ENCODE results near the gene GRIK4. TPM values are rescaled to one million over a fixed set of nuclear protein-coding genes. Genes with fewer than 3 reads are reported as not detected.

Gene GRIK4
- total RNA-seq, 2 experiments from 2014 or later = not detected

DNA sequence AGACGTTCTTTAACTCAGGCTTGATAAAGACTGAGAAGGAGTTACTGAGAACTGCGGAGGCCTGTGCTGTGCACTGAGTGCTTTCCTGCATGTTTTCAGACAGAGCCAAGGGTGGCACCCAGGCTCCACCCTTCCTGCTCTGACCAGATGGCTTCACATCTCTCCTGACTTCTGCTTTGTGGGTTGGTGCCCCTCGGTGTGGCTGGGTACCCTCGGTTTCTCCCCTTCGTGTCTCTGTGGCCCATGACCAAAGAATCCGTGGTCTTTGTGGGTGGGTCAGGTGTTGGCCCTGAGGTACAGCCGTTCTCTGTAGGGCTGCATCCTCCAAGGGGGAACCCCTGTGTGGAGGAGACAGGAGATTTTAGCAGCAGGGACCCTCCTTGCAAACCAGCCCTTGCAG, 34.3 kb downstream of the GRIK4 start:
- Mint-ChIP-seq H3K27ac (no peak overlapping the region), H3K27me3 (peaks cover 14% of the 10 kb centered on the region), H3K4me3 (no peak overlapping the region), H3K9me3 (ENCODE audit: low read depth) (no peaks in the 10 kb centered on the region), H3K36me3 (ENCODE audit: low read depth) (no peaks in the 10 kb centered on the region), H3K4me1 (no peaks in the 10 kb centered on the region)
- no peak for ATAC-seq
- CTCF ChIA-PET = no interaction called here
- POLR2A ChIA-PET = no interaction called here
- no peak for DNase-seq
- intact Hi-C loops (cut with DNase I, micrococcal nuclease) = no loop called here

DNA sequence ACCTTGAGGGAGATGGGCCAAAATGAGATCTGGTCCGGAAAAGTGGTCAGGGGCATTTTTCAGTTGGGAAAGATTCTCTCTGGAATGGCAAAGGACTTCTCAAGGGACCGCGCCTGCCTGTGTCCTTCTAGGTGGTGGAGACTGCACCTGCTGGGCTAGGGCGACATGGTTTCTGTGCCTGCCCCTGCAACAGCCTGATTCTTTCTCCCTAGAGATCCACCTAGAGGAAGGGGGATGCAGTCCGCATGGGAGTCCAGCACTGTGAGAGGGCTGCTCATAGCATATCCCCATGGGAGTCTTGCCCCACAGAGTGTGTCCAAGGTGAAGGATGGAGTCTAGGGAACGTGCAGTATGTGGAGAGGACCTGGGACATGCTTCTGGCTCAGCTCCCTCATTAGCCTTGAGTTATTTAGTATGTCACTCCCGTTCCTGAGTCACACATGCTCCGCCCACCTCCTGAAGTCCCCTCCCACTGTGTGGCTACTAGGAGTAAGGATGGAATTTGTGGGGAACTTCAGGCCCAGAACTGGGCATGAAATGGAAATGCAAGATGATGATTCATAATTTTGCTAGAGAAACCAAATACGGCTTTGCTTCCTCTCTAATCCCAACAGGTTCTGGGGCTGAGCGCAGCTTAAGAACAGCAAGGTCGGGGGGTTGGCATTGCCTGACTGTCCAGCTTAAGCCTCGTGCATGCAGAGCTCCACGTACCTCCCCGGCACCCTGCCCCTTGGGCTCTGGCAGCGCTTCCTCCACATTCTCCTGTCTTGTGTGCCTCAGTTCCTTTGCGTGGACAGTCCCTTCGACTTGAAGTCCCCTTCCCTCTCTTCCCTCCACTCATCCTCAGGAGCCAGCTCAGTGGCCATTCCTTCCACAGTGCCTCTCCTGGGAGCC, 35.0 kb downstream of the GRIK4 start:
- ChIA-PET POLR2A (no interaction called here), CTCF (interaction anchor here (0.5 kb wide), 1 partner anchor 856 kb away, joined by 3 read pairs; no protein-coding TSS in a partner anchor)
- Mint-ChIP-seq H3K27ac (no peak overlapping the region), H3K4me3 (no peak overlapping the region), H3K36me3 (ENCODE audit: low read depth) (no peaks in the 10 kb centered on the region), H3K27me3 (peaks cover 16% of the 10 kb centered on the region), H3K4me1 (no peaks in the 10 kb centered on the region), H3K9me3 (ENCODE audit: low read depth) (no peaks in the 10 kb centered on the region)
- ATAC-seq (no peak), DNase-seq (no peak)
- intact Hi-C loops (cut with DNase I, micrococcal nuclease) = no loop called here

DNA sequence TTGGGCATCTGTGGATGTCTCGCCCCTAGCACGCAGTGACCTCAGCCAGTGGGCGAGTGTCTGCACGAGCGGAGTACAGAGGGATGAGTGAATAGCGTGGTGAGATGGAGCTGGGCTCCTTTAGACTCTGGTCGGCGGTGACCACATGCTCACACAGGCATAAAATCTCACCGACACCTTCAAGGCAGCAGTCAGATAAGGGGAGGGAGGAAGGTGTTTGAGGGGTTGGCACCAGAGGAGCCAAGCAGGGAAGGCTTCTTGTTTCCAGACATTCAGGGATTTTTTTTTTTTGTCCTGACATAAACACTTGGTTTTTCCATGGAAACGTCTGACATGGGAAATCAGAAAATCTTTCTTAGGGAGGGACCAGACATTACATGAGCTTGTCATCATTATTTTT, 35.8 kb downstream of the GRIK4 start:
- no peaks in the 10 kb centered on the region for H3K9me3 Mint-ChIP-seq (ENCODE audit: low read depth)
- ATAC-seq (no peak), DNase-seq (no peak)
- H3K27me3 Mint-ChIP-seq = peaks cover 16% of the 10 kb centered on the region
- ChIA-PET POLR2A (no interaction called here), CTCF (no interaction called here)
- H3K27ac Mint-ChIP-seq = no peak overlapping the region
- no peaks in the 10 kb centered on the region for H3K4me1 Mint-ChIP-seq
- intact Hi-C loops (cut with DNase I, micrococcal nuclease) = no loop called here
- no peaks in the 10 kb centered on the region for H3K36me3 Mint-ChIP-seq (ENCODE audit: low read depth)
- H3K4me3 Mint-ChIP-seq = no peak overlapping the region

DNA sequence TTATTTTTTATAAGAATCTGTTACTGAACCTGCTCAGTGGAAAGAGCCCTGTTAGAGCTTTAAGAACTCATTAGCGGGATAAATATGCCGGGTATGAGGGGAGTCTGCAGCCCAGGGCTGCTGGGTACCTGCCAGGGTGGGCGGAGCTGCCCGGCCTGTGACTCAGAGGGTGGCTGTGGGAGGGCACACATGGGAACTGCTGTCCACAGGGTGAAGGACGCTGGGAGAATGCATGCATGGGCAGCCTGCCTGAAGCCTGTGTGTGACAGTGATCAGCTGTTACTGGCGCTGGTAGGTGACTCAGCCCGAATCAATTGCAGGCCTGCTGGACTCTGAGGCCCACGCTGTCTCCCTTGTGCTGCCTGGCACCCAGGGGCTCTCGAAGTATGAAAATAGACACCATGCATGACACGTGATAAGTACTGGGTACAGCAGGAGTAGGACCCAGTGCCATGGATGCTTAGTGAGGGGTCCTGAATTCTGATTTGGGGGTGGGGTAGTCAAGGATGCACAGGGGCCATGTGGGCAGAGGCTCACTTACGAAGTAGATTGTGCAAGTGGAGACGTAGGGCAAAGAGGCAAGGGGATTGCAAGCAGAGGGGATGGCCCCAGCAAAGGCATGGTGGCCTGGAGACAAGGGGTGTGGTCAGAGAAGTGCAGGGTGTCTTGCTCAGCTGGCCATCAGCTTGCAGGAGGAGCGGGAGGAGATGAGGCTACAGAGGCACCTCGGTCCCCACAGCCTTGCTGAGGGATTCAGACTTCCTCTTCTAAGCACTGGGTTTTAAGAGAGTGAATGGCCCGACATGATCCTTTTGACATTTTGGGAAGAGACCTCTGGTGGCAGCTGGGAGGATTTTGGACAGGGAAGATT, 36.5 kb downstream of the GRIK4 start:
- POLR2A ChIA-PET = interaction anchor here (0.6 kb wide), 1 partner anchor 105 kb away, joined by 3 read pairs; no protein-coding TSS in a partner anchor
- no peaks in the 10 kb centered on the region for H3K4me1 Mint-ChIP-seq

GRCh38 chr11:120548682-120549209, 37.2 kb downstream of the GRIK4 start:
- ATAC-seq (no peak), DNase-seq (no peak)
- POLR2A ChIA-PET = interaction anchor here (0.6 kb wide), 1 partner anchor 104 kb away, joined by 3 read pairs; no protein-coding TSS in a partner anchor
- Mint-ChIP-seq H3K9me3 (ENCODE audit: low read depth) (no peaks in the 10 kb centered on the region), H3K27me3 (peaks cover 14% of the 10 kb centered on the region), H3K4me3 (no peak overlapping the region), H3K4me1 (no peaks in the 10 kb centered on the region), H3K27ac (no peak overlapping the region), H3K36me3 (ENCODE audit: low read depth) (no peaks in the 10 kb centered on the region)
- intact Hi-C loops (cut with DNase I, micrococcal nuclease) = no loop called here
- CTCF ChIA-PET = no interaction called here

More for the DNA sequence above, 36.5 kb downstream of the GRIK4 start:
- Mint-ChIP-seq H3K4me3 (no peak overlapping the region), H3K9me3 (ENCODE audit: low read depth) (no peaks in the 10 kb centered on the region), H3K36me3 (ENCODE audit: low read depth) (no peaks in the 10 kb centered on the region), H3K27ac (no peak overlapping the region), H3K27me3 (peaks cover 14% of the 10 kb centered on the region)
- ATAC-seq = no peak
- no peak for DNase-seq
- intact Hi-C loops (cut with DNase I, micrococcal nuclease) = no loop called here
- CTCF ChIA-PET = no interaction called here

GRCh38 chr11:120549346-120549745, 37.8 kb downstream of the GRIK4 start:
- intact Hi-C loops (cut with DNase I, micrococcal nuclease) = no loop called here

DNA sequence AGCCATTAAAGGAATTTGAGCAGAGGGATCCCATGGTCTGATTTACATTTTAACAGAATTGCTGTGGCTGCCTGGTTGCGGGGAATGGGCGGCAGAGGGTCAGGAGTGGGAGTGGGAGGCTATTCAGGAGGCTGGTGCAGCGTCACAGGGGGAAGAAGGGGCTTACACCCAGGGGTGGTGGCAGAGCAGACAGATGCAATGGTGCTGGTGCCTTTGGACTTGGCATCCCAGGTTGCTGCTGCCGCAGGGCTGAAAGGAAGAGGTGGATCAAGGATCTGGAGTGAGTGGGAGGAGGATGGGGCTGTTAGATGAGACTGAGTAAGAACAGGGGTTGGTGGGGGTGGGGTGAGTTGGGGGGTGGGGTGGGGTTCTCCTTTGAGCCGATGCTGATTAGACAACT, 38.5 kb downstream of the GRIK4 start:
- no peak overlapping the region for H3K4me3 Mint-ChIP-seq
- DNase-seq = no peak
- no peak overlapping the region for H3K27ac Mint-ChIP-seq
- POLR2A ChIA-PET = no interaction called here
- no peaks in the 10 kb centered on the region for H3K36me3 Mint-ChIP-seq (ENCODE audit: low read depth)
- CTCF ChIA-PET = no interaction called here
- no peaks in the 10 kb centered on the region for H3K9me3 Mint-ChIP-seq (ENCODE audit: low read depth)
- intact Hi-C loops (cut with DNase I, micrococcal nuclease) = no loop called here
- no peak for ATAC-seq
- H3K27me3 Mint-ChIP-seq = peaks cover 16% of the 10 kb centered on the region
- no peaks in the 10 kb centered on the region for H3K4me1 Mint-ChIP-seq

More at GRCh38 chr11:120549346-120549745, 37.8 kb downstream of the GRIK4 start:
- no peak overlapping the region for H3K27ac Mint-ChIP-seq
- H3K36me3 Mint-ChIP-seq (ENCODE audit: low read depth) = no peaks in the 10 kb centered on the region
- peaks cover 14% of the 10 kb centered on the region for H3K27me3 Mint-ChIP-seq
- ChIA-PET POLR2A (no interaction called here), CTCF (no interaction called here)
- H3K4me3 Mint-ChIP-seq = no peak overlapping the region
- H3K4me1 Mint-ChIP-seq = no peaks in the 10 kb centered on the region
- H3K9me3 Mint-ChIP-seq (ENCODE audit: low read depth) = no peaks in the 10 kb centered on the region
- ATAC-seq = no peak
- no peak for DNase-seq

- ATAC-seq (no peak), DNase-seq (no peak)
- Mint-ChIP-seq H3K27ac (no peak overlapping the region), H3K27me3 (peaks cover 16% of the 10 kb centered on the region), H3K36me3 (ENCODE audit: low read depth) (no peaks in the 10 kb centered on the region), H3K4me3 (no peak overlapping the region), H3K9me3 (ENCODE audit: low read depth) (no peaks in the 10 kb centered on the region), H3K4me1 (no peaks in the 10 kb centered on the region)
- CTCF ChIA-PET = no interaction called here
- POLR2A ChIA-PET = no interaction called here
- intact Hi-C loops (cut with DNase I, micrococcal nuclease) = no loop called here
Observed at GRCh38 chr11:120551191-120551590, 39.6 kb downstream of the GRIK4 start.

GRCh38 chr11:120554766-120555432, 43.4 kb downstream of the GRIK4 start:
- no peak overlapping the region for H3K27ac Mint-ChIP-seq
- no peak for DNase-seq
- no peak overlapping the region for H3K4me3 Mint-ChIP-seq
- no peaks in the 10 kb centered on the region for H3K9me3 Mint-ChIP-seq (ENCODE audit: low read depth)
- intact Hi-C loops (cut with DNase I, micrococcal nuclease) = no loop called here
- peaks cover 11% of the 10 kb centered on the region for H3K27me3 Mint-ChIP-seq
- ChIA-PET POLR2A (no interaction called here), CTCF (interaction anchor here (0.7 kb wide), 1 partner anchor 279 kb away, joined by 4 read pairs; no protein-coding TSS in a partner anchor)
- no peak for ATAC-seq
- H3K36me3 Mint-ChIP-seq (ENCODE audit: low read depth) = no peaks in the 10 kb centered on the region
- H3K4me1 Mint-ChIP-seq = no peaks in the 10 kb centered on the region

DNA sequence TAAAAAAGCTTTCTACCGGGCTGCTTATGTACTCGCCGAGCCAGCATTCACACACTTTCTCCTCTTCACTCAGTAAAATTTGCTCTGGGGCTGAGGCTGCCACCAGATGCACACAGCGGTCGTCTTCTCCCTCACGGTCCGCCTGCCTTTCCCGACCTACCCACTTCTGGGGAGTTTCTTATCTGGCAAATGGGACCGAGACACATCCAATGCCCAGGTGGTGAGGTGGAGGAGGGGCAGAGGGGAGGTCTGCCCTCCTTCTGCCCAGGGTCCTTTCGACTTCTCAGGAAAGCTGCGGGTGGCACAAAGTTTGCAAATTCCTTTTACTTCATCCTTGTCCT, 43.9 kb downstream of the GRIK4 start:
- POLR2A ChIA-PET = no interaction called here
- H3K4me1 Mint-ChIP-seq = no peaks in the 10 kb centered on the region
- ATAC-seq = no peak
- CTCF ChIA-PET = no interaction called here
- no peak for DNase-seq
- no peak overlapping the region for H3K27ac Mint-ChIP-seq
- no peaks in the 10 kb centered on the region for H3K36me3 Mint-ChIP-seq (ENCODE audit: low read depth)
- intact Hi-C loops (cut with DNase I, micrococcal nuclease) = no loop called here
- peaks cover 9% of the 10 kb centered on the region for H3K27me3 Mint-ChIP-seq
- no peak overlapping the region for H3K4me3 Mint-ChIP-seq
- no peaks in the 10 kb centered on the region for H3K9me3 Mint-ChIP-seq (ENCODE audit: low read depth)

DNA sequence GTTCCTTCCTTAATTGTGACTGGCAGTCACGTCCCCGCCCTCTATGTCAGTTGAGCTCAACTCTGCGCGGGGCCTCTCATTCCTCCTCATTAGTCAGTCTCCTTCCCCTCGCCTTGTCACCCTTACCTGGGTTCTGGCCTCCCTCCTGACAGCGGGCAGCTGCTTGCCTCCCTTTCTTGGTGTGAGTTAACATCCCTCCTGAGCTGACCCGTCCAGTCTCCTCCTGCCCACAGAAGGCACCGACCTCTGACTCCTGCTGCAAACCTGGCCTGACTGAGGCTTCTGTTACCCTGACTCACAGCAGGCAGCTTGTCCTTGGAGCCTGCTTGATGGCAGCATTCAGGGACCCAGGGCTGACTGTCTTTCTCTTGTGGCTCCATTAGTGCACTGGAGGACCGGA, 45.2 kb downstream of the GRIK4 start:
- H3K4me1 Mint-ChIP-seq = no peaks in the 10 kb centered on the region
- no peak overlapping the region for H3K4me3 Mint-ChIP-seq
- intact Hi-C loops (cut with DNase I, micrococcal nuclease) = no loop called here
- no peak overlapping the region for H3K27ac Mint-ChIP-seq
- H3K36me3 Mint-ChIP-seq (ENCODE audit: low read depth) = no peaks in the 10 kb centered on the region
- ChIA-PET POLR2A (no interaction called here), CTCF (no interaction called here)
- ATAC-seq (no peak), DNase-seq (no peak)
- no peaks in the 10 kb centered on the region for H3K9me3 Mint-ChIP-seq (ENCODE audit: low read depth)
- H3K27me3 Mint-ChIP-seq = peaks cover 9% of the 10 kb centered on the region

Data from activated CD4-positive, alpha-beta T cell treated with anti-CD3 and anti-CD28 coated beads for 36 hours (primary cell).